C4-2B (cell line): ENCODE results near the gene GPN2.
A peak's percentile ranks its signal among the peaks of the same experiment; 100 is the strongest.
"Not testable (repeated sequence)": the region's sequence is repeated elsewhere in the genome, so short reads cannot be mapped to it uniquely, and the experiment has no call there.

Experiments
- H3K27ac ChIP-seq: fragments of 450-650 bp; 2 replicates; pipeline ENCODE4 v1.5.1; 2017
- CTCF ChIP-seq: fragments of 450-650 bp; conservative IDR thresholded peaks from 2 replicates; pipeline ENCODE4 v1.5.1; 2017; ENCODE audit warnings: mild to moderate bottlenecking
- ZFX ChIP-seq: fragments of 450-650 bp; IDR thresholded peaks from 2 replicates; pipeline ENCODE4 v1.6.1; 2017

The GPN2 gene

GRCh38 chr1:26879793-26880192 is 10.3 kb downstream of the GPN2 start:
- no peak overlapping the region for H3K27ac ChIP-seq
- TF ChIP-seq ZFX: no peak
- no peak for TF ChIP-seq CTCF

GRCh38 chr1:26877326-26877725 is 12.8 kb downstream of the GPN2 start:
- no peak overlapping the region for H3K27ac ChIP-seq
- TF ChIP-seq CTCF: no peak
- no peak for TF ChIP-seq ZFX

GRCh38 chr1:26874896-26875295 is 15.2 kb downstream of the GPN2 start:
- TF ChIP-seq CTCF (no peak), ZFX (no peak)
- no peak overlapping the region for H3K27ac ChIP-seq

DNA sequence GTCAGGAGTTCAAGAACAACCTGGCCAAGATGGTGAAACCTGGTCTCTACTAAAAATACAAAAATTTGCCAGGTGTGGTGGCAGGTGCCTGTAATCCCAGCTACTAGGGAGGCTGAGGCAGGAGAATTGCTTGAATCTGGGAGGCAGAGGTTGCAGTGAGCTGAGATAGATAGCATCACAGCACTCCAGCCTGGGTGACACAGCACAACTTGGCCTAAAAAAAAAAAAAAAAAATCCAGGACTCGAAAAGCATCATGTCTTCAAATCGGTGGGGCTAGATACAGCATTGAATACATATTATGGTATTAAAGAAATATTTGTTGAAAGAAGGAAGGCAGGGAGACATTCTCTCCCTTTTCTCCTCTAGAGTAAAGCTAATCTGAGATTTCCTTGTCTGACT is 17.0 kb downstream of the GPN2 start:
- not testable (repeated sequence) for H3K27ac ChIP-seq

DNA sequence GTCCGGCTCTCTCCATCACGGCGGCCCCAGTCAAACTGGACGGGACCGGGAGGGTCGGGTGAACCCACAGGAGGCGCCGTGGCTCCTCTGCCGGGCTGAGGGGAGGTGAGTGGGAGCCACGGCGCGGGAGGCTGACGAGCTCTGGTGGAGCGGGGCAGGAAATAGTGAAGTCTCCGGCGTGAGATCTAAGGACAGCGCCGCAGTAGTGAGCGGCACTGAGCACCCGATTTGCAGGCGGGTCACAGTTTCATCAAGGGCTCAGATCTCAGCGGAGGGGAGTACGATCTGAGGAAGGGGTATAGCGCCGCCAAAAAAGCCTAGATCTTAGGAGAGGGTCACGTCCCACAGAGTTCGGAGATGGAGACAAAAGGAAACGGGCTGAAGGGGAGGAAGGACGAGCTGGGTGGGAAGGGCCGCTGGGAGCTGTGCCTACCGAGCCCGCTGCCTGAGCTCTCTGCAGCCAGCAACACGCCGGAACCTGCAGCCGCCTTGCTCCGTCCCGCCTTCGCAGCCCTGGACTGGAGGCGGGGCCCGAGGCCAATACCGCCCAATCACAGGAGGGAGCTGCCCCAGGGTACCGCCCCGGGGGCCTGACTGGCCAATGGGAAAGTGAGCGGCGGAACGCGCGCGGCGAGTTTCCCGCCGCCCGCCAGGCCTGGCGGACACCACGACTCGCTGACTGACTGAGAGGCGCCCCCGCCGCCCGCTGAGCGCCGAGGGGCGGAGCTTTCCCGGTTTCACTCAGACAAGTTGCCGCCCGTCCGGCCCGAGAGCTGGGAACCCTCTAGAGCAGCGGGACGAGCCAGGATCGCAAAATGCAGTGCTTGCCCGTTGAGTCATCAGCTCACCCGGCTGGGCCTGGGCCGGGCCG is 25.2 kb downstream of the GPN2 start:
- peak overlapping the region; percentile 80 for H3K27ac ChIP-seq
- TF ChIP-seq ZFX: no peak
- TF ChIP-seq CTCF: no peak

DNA sequence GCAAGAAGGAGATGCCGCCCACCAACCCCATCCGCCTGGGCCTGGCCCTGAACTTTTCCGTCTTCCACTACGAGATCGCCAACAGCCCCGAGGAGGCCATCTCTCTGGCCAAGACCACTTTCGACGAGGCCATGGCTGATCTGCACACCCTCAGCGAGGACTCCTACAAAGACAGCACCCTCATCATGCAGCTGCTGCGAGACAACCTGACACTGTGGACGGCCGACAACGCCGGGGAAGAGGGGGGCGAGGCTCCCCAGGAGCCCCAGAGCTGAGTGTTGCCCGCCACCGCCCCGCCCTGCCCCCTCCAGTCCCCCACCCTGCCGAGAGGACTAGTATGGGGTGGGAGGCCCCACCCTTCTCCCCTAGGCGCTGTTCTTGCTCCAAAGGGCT is 26.4 kb downstream of the GPN2 start:
- TF ChIP-seq CTCF (no peak), ZFX (no peak)
- peak overlapping the region; percentile 80 for H3K27ac ChIP-seq

DNA sequence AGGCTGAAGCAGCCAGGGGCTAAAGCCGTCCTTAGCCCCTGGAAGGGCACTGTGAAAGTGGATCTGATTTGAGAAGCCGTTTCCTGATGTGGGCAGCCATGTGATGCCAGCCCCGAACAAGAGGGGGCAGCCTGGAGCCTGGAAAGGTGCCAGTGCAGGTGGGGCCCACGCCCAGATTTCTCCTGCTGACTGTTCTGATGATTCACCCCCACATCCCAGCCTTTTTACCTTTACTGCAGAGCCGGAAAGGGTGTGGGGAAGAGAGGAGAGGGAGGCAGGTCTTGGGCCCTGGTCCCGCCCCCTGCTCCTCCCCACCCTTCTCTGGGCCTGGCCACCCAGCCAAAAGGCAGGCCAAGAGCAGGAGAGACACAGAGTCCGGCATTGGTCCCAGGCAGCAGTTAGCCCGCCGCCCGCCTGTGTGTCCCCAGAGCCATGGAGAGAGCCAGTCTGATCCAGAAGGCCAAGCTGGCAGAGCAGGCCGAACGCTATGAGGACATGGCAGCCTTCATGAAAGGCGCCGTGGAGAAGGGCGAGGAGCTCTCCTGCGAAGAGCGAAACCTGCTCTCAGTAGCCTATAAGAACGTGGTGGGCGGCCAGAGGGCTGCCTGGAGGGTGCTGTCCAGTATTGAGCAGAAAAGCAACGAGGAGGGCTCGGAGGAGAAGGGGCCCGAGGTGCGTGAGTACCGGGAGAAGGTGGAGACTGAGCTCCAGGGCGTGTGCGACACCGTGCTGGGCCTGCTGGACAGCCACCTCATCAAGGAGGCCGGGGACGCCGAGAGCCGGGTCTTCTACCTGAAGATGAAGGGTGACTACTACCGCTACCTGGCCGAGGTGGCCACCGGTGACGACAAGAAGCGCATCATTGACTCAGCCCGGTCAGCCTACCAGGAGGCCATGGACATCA is 27.1 kb downstream of the GPN2 start, which contains the start of gene SFN:
TSS of gene SFN (plus strand) at position 369 of the 904 bp plus-strand sequence. CDS start at position 433, 64 bp downstream.
- peak within 1 kb of the TSS; percentile 80 for H3K27ac ChIP-seq
- TF ChIP-seq ZFX (no peak), CTCF (no peak; the same call in 1 of the 2 replicates)
